Activated gamma-delta T cell (primary cell): ENCODE measurements around the gene LRP4.

Experiments used
- DNase-seq: peaks from one replicate; lab custom pipeline; 2025; lab: John Stamatoyannopoulos, UW

Gene LRP4

GRCh38 chr11:46892838-46893237 lies 25.5 kb downstream of the LRP4 start:
- DNase-seq, result no peak

GRCh38 chr11:46892109-46892508 lies 26.2 kb downstream of the LRP4 start:
- DNase-seq, result no peak

- DNase-seq, result no peak
These were observed 27.7 kb downstream of the LRP4 start for GRCh38 chr11:46890665-46891064.

- DNase-seq, result no peak
These were observed 28.5 kb downstream of the LRP4 start for GRCh38 chr11:46889689-46890475.

DNA sequence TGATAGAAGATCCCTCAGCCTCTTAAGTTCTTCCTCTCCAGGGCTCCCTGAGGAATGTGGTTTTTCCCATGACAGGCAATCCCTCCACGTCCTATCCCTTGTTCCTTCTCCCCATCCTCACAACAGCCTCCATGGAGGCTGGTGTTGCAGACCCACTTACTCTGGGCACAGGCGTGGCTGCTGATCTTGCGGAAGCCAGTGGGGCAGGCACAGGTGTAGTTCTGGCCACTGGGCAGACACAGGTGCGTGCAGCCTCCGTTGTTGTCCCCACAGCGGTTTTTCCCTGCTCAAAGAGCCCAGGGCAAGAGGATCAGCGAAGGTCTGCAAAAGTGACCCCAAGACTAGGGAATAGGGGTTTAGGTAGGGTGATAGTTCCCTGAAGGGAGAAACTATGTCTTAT lies 29.1 kb downstream of the LRP4 start:
- no peak for DNase-seq

DNA sequence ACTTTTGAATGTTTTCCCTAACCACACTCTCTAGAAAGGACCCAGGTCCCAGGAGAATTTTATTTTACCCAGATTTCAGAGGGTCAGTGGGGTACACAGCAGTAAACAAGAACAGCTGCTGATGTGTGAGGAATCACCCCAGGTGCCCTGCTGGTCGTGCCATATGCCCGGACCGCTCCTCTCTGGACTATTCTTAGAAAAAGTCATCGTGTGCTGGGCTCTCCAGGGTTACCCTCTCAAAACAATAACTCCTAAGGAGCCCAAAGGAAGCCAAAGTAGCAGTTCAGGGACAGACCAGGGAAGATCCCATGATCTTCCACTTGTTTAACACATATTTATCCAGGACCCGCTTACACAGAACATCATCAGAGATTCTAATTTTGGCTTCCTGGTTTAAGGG lies 29.7 kb downstream of the LRP4 start:
- DNase-seq, result no peak

- DNase-seq, result no peak
These were observed 32.1 kb downstream of the LRP4 start for GRCh38 chr11:46886211-46886610.

GRCh38 chr11:46879056-46879585 lies 39.2 kb downstream of the LRP4 start:
- DNase-seq, result no peak

- DNase-seq, result no peak
These were observed 40.8 kb downstream of the LRP4 start for GRCh38 chr11:46877580-46877979.

DNA sequence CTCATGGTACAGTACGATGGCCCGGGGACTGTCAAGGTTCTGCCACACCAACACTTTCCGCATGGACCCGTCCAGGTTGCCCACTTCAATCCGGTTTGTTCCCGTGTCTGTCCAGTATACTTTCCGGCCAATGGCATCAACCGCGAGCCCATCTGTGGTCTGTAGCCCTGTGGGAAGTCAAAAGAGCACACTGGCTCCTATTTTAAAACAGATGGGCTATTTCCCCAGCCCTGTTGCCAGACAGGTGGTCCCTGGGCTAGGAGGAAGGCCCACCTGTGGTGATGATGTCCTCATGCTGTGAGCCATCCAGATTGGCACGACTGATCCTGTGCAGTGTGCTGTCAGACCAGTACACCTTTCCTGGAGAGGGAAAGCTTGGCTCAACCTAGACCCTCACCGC lies 41.9 kb downstream of the LRP4 start:
- no peak for DNase-seq

DNA sequence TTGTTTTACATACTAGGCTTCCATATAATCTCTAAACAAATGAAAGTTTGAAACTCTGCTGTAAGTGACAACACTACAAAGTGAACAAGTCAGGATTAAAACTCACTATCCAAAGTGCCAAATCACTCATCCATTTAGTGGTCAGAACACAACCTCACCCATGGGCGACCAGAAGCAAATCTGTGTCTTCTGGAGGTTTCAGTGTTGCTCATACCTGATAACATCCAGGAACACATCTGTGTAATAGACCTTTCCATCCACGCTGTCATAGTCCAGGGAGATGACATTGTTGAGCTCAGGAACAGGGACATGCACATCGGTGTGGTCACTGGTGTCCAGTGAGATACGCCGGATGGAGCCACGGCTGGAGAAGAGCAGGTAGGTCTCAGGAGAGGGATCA lies 43.8 kb downstream of the LRP4 start:
- DNase-seq, result no peak

- no peak for DNase-seq
These were observed 49.4 kb downstream of the LRP4 start for GRCh38 chr11:46868912-46869311.

DNA sequence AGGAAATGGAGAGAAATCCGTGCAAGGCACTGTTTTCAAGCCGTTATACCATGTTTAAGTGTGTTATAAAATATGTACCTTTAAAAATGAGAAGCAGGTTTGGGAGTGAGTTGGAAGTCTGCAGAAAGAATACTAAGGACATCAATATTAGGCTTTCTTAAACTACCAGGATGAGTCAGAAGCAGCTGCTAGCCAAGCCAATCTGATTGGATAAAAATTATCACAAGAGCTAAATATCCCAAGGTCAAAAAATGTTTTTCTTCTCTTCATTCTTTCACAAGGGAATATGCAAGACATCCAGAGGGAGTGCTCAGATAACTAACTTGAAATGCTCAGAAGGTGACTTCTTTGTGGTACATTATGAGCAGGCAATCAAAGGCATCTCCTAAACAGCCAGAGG lies 53.0 kb downstream of the LRP4 start:
- no peak for DNase-seq

- DNase-seq, result no peak
These were observed 58.1 kb downstream of the LRP4 start for GRCh38 chr11:46860218-46860617.

DNA sequence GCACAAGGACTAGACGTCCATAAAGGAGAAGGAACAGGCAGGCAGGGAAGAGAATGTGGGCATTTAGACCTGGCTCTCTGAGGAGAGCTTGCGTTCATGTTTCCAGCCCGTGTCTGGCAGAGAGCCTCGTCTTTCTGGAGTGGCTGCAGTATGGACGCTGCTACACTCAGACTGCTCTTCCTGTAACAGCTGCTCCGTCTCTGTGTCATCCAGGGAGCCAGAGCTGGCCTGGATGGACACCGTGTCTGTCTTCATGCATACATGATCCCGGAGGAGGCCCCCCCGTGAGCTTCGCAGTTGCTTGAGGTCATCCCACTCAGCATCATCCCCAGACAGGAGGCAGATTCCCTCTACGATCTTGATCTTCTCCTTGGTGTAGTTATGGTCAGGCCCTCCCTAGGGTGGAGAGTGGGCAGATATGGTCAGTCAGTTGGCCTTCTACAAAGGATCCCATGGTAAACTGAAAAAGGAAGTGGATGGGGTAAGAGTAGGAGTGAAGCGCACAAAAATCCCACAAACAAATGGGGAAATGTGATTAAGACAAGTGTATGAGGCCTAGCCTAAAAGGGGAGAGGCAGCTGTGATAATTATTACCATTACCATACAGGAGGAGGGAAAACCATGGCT lies 59.3 kb downstream of the LRP4 start:
- no peak for DNase-seq

GRCh38 chr11:46857666-46858065 lies 60.7 kb downstream of the LRP4 start:
- DNase-seq, result no peak

DNA sequence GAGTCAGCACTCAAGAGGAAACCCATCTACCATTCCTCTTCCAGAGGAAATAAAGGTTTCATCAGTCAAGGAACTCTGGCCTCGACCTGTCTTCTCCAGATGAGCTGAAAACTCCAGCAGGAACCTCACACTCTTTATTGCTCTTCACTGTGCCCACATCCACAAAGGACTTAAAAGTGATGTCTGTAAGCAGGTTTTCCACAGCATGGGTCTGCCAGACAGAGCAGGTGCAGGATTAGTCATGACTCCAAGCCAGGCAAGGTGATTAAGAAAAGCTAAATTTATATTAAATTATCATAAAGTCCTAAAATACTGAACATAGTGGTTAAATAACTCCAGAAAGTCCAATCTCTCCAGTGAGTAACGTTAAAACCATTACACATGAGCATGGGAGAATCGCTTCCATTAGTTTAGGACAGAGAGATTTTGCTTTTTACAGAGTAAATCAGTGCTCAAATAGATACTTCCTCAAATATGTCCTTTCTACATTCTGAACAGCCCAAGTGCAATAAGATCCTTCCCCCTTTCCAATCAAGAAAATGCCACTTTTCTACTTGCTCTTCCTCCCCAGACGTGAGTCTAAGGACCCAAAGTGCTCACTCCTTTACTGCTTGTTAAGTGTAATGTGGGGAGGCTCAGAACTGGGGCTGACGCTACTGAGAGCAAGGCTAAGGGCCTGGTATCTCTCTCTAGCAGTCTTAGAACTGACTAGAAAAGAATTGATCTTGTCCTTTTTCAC lies 61.6 kb downstream of the LRP4 start:
- no peak for DNase-seq

GRCh38 chr11:46855863-46856262 lies 62.5 kb downstream of the LRP4 start:
- DNase-seq, result no peak

DNA sequence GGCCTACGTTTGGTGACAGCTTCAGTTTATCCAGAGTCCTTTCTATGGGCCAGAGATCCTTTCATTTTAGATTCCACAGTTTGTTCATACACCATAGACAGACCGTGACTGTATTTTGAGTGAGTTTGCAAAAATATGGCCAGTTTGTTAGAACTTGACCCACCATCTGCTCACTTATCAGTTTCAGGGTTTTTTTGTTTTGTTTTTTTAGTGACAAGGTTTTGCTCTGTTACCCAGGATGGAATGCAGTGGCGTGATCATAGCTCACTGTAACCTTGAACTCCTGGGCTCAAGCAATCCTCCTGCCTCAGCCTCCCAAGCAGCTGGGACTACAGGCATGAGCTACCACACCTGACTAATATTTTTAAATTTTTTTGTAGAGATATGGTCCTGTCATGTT lies 63.2 kb downstream of the LRP4 start:
- DNase-seq, result no peak

GRCh38 chr11:46850829-46851380 lies 67.4 kb downstream of the LRP4 start:
- no peak for DNase-seq

GRCh38 chr11:46849631-46850030 lies 68.7 kb downstream of the LRP4 start:
- no peak for DNase-seq

GRCh38 chr11:46846510-46846830 lies 71.9 kb downstream of the LRP4 start:
- DNase-seq, result no peak
